ENCODE results near the gene RFC2. TPM values are rescaled to one million over a fixed set of nuclear protein-coding genes. Genes with fewer than 3 reads are reported as not detected.

Gene RFC2
- total RNA-seq, 2 donors from 2014 or later: 80.1 to 84.5 TPM

DNA sequence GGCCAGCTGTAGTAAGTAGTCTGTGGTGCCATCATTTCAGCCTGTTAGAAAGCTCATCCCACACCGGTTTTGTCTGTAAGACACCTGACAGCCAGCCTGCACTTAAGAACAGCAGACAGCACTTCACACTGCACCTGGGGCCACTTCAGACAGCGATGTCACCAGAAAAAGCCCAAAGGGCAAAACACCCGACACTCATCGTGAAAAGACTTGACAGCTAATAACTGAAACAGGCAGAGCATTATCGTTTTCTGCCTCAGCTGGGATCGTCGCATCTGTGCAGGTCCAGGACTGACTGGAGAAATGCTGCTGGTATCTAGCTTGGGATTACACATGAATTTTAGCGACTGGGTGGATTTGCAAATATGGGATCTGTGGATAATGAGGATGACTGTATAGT is 61.1 kb downstream of the RFC2 start:
- H3K27ac Mint-ChIP-seq: peak overlapping the region in 1 of 2 donors; percentile 12
- H3K36me3 Mint-ChIP-seq: peaks cover 17 to 51% of the 10 kb centered on the region in 2 donors
- ATAC-seq: peak in 1 of 2 donors; percentile 18
- no peak for DNase-seq (ENCODE audit: low spot score in 2 of 2)
- no peaks in the 10 kb centered on the region for H3K9me3 Mint-ChIP-seq

DNA sequence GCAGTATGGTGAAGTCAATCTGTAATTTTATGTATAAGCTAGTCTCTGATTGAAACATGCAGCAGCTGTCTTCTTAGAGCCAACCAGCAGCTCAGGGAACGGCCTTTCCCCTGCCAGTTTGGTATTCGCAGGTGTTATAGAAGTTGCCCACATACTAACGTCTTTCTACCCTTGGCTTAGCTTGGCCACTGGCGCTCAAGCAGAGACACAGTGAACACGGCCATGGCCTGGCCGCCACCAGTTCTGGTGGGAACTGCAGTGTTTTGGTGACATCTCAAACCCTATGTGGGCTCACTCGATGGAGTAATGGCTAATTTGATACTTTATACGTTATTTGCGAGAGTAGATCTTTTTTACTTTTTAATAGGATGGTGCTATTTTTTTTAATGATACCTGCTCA is 63.0 kb downstream of the RFC2 start:
- no peak overlapping the region for H3K27ac Mint-ChIP-seq
- no peak for ATAC-seq
- H3K9me3 Mint-ChIP-seq: no peaks in the 10 kb centered on the region
- peaks cover 21 to 59% of the 10 kb centered on the region in 2 donors for H3K36me3 Mint-ChIP-seq
- DNase-seq (ENCODE audit: low spot score in 2 of 2): no peak

DNA sequence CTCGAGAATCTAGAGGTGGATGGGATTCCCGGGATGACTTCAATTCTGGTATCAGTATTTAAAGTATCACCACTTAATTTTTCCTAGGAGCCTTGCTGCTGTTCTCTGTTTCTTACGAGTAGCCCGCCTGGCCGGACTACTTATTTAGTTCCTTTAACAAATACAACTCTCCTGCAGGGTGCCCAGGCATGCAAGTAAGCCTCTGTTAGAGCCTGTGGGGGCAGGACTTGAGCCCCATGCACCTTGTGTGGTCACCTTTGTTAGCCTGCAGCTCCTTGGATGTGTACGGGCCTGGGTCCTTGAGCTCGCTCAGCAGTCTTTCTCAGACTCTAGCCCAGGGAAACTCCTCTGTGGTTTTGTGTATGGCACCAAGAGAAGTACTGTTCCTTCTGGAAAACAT is 63.9 kb downstream of the RFC2 start:
- no peak overlapping the region for H3K27ac Mint-ChIP-seq
- no peak for ATAC-seq

DNA sequence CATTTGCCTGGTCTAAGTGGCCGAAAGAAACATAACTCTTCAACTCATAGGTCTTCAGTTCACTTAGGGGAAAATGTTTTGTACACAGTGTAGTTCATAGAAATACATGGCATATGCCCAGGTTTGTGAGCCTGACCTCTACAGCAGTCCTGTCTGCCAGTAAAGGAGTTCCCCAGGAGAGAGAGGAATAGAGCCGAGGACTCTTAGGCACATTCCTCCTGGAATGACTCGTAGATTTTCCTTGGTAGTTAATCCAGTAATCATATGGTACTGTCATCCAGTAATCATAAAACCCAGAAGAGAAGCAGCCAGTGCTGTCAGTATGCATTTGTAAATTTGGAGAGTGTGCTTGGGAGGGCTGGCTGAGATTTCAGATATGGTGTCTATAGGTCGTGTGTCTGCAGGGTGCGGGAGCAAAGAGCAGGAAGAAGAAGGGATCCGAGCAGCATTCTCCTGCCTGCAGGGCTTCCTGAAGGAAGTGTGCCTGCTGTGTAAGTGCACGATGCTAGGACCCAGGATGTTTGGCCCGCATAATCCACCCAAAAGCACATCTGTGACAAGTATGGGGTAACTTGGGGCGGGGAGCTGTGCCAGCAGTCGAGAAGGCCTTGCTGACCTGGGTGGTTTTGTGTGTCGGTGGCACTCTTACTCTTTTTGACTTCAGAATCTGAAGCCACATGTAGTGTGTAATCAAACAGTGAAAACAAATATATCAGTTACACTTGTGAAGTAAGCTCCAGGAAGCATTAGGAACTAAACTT is 66.1 kb downstream of the RFC2 start:
- ATAC-seq (no peak), DNase-seq (ENCODE audit: low spot score in 2 of 2) (no peak)
- Mint-ChIP-seq H3K9me3 (no peaks in the 10 kb centered on the region), H3K27ac (peak overlapping the region; percentile 12 to 90), H3K36me3 (peaks cover 13 to 49% of the 10 kb centered on the region in 2 donors)

More for the DNA sequence above, 63.9 kb downstream of the RFC2 start:
- peaks cover 21 to 59% of the 10 kb centered on the region in 2 donors for H3K36me3 Mint-ChIP-seq
- H3K9me3 Mint-ChIP-seq: no peaks in the 10 kb centered on the region
- no peak for DNase-seq (ENCODE audit: low spot score in 2 of 2)

GRCh38 chr7:74185636-74186035 is 68.6 kb downstream of the RFC2 start:
- Mint-ChIP-seq H3K36me3 (peaks cover 13 to 55% of the 10 kb centered on the region in 2 donors), H3K9me3 (no peaks in the 10 kb centered on the region), H3K27ac (no peak overlapping the region)
- ATAC-seq: no peak
- DNase-seq (ENCODE audit: low spot score in 2 of 2): no peak

DNA sequence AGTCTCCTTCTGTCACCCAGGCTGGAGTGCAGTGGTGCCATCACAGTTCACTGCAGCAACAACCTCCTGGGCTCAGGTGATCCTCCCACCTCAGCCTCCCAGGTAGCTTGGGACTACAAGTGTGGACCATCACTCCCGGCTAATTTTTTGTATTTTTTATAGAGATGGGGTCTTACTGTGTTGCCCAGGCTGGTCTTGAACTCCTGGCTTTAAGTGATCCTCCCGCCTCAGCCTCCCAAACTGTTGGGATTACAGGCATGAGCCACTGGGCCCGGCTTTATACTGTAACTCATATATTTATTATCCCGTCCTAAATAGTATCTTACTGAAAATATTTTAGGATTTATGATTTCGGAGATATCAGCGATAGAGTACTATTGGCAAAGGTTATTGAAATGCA is 69.2 kb downstream of the RFC2 start:
- Mint-ChIP-seq H3K36me3 (peaks cover 9 to 51% of the 10 kb centered on the region in 2 donors), H3K9me3 (no peaks in the 10 kb centered on the region), H3K27ac (peak overlapping the region; percentile 0 to 60)
- DNase-seq (ENCODE audit: low spot score in 2 of 2) (no peak), ATAC-seq (no peak)

DNA sequence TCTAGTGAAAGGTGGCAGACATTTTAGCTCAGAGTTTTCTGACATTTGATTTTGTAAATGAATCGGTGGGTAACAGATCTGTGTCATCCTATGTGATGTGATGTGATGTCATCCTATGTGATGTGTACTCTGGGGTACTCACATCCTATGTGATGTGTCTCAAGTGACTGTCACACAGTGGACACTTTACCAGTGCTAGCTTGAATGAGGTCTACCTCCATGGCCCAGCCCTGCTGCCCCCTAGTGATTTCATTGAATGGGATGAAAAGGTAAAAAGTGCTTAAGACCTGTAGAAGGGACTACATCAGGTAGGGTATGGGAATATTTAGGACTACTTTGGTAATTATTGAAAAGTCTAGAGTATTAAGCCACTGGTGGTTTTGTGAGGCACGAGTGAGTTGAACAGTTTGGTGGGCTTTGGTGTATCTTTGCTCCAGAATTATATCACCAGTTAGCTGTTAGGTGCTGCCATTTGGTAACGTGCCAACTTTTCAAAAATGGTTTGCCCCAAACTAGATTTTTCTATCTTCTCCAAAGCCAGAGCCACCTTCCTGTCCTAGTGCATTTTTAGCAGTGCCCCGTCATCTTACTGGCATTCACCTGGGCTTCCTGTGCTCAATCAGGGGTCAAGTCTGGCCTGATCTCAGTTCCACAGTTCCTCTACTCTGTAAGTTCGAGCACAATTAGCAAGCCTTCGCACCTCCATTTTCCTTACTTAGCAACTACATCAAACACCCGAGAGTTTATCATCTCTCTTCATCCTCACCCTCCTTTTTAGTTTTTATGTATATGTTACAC is 70.3 kb downstream of the RFC2 start:
- DNase-seq (ENCODE audit: low spot score in 2 of 2): no peak
- Mint-ChIP-seq H3K9me3 (no peaks in the 10 kb centered on the region), H3K27ac (peak overlapping the region; percentile 0 to 84), H3K36me3 (peaks cover 9 to 42% of the 10 kb centered on the region in 2 donors)
- ATAC-seq: peak; percentile 73 to 91

DNA sequence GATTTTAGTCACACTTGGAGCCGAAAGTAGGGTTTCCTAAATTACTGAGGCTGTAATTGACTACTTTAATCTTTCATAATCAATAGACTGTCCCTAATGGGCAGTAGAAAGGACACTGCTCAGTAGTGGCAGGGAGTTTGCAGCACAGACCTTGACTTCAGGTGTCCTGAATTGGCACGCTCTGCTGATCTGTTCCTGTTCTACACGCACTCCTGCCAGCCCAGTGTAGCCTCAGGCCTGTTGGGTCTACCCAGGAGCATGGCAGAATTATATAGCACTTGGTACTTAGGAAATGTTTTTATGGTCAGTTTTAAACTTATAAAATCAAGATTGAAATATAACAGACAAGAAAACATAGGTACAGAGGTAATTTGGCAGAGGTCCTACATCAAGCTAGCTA is 71.1 kb downstream of the RFC2 start:
- Mint-ChIP-seq H3K9me3 (no peaks in the 10 kb centered on the region), H3K27ac (peak overlapping the region; percentile 14 to 84), H3K36me3 (peaks cover 4 to 39% of the 10 kb centered on the region in 2 donors)
- DNase-seq (ENCODE audit: low spot score in 2 of 2) (no peak), ATAC-seq (peak in 1 of 2 donors; percentile 18)

- no peak for DNase-seq (ENCODE audit: low spot score in 2 of 2)
- ATAC-seq: peak in 1 of 2 donors; percentile 3
- Mint-ChIP-seq H3K27ac (peak overlapping the region; percentile 6 to 14), H3K36me3 (peaks cover 3 to 39% of the 10 kb centered on the region in 2 donors), H3K9me3 (no peaks in the 10 kb centered on the region)
Measured at GRCh38 chr7:74182453-74183090, 71.6 kb downstream of the RFC2 start.

GRCh38 chr7:74181821-74182220 is 72.4 kb downstream of the RFC2 start:
- ATAC-seq (no peak), DNase-seq (ENCODE audit: low spot score in 2 of 2) (no peak)
- H3K9me3 Mint-ChIP-seq: no peaks in the 10 kb centered on the region
- peaks cover 6 to 41% of the 10 kb centered on the region in 2 donors for H3K36me3 Mint-ChIP-seq
- peak overlapping the region in 1 of 2 donors; percentile 74 for H3K27ac Mint-ChIP-seq

Other genes with a start within 250 kb of the RFC2 start
- gene ELN, start 226.2 kb downstream of the RFC2 start, total RNA-seq: not detected
- gene LIMK1, start 170.6 kb downstream of the RFC2 start, total RNA-seq: 10 to 100 TPM; 12.2 to 17.1 TPM
- 100 to 1,000 TPM; 255 to 470 TPM for gene EIF4H, start 80.0 kb downstream of the RFC2 start, total RNA-seq
- gene LAT2, start 44.4 kb downstream of the RFC2 start, total RNA-seq: 1 to 10 TPM; 7.7 to 9.6 TPM
- 1 to 10 TPM in 1 of 2 donors, under 1 TPM in 1; 0.89 to 1.1 TPM for gene CLIP2, start 35.0 kb upstream of the RFC2 start, total RNA-seq
- 1 to 10 TPM; 1.7 to 6.4 TPM for gene GTF2IRD1, start 199.5 kb upstream of the RFC2 start, total RNA-seq